Activated CD8-positive, alpha-beta memory T cell treated with anti-CD3 and anti-CD28 coated beads, Interleukin-2, amount 10 ng/mL, durations not matched to agents 7 days and 5 days (primary cell): ENCODE measurements around the gene SLX4IP. TPM values are rescaled to one million over a fixed set of nuclear protein-coding genes. Genes with fewer than 3 reads are reported as not detected.

Experiments used
- ATAC-seq: fragments of 150-1000 bp; cut with Tn5 transposase; one replicate; pipeline ENCODE4 v1.10.0; 2021; ENCODE audit warnings: moderate library complexity
- CTCF ChIA-PET: fragments of 350-600 bp; sonication (Branson Sonifier 250); formaldehyde crosslinking; loops from one replicate; lab custom pipeline; 2021; ENCODE audit warnings: antibody characterized with exemption; lab: Charles Lee
- DNase-seq: peaks from one replicate; pipeline ENCODE4 v3.0.0-alpha.2; 2020
- H3K27ac Mint-ChIP-seq: one replicate; pipeline ENCODE4 v1.8.0; 2021; ENCODE audit warnings: mild to moderate bottlenecking, mixed read lengths
- H3K27me3 Mint-ChIP-seq: one replicate; pipeline ENCODE4 v1.8.0; 2021; ENCODE audit warnings: mixed read lengths
- H3K36me3 Mint-ChIP-seq: one replicate; pipeline ENCODE4 v1.8.0; 2021; ENCODE audit warnings: mild to moderate bottlenecking, mixed read lengths
- H3K4me1 Mint-ChIP-seq: one replicate; pipeline ENCODE4 v1.8.0; 2021; ENCODE audit warnings: mixed read lengths
- H3K4me3 Mint-ChIP-seq: one replicate; pipeline ENCODE4 v1.8.0; 2021; ENCODE audit warnings: mild to moderate bottlenecking, moderate library complexity, mixed read lengths
- H3K9me3 Mint-ChIP-seq: one replicate; pipeline ENCODE4 v1.8.0; 2022; ENCODE audit warnings: low read depth, mixed read lengths
- total RNA-seq, 2 experiments: library from RNA; stranded (reverse); gene quantifications; one replicate each; pipeline ENCODE4 v1.2.3, GENCODE V29; 2021

SLX4IP gene
- total RNA-seq, 2 experiments from 2014 or later = 6.0 to 6.1 TPM

DNA sequence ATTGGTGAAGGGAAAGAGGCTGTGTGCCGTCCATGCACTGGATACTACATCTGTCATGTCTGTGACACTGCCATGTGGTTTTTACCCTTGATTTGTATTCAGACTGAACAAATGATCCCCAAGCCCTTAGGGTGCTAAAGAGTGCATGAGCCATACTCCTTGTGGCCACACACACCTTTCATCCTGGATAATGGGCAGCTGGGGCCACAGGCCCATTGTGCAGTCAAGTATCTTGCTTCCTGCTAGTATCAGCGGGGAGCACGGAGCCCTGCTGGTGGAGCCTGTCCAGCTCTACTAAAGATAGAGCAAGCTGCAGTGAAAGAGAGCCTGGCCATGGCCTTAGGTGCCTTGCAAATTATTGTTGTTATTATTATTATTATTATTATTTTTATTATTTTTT, 75.1 kb downstream of the SLX4IP start:
- no peak for DNase-seq
- Mint-ChIP-seq H3K36me3 (peaks cover 9% of the 10 kb centered on the region), H3K27ac (no peak overlapping the region), H3K27me3 (no peaks in the 10 kb centered on the region), H3K4me1 (peaks cover 52% of the 10 kb centered on the region), H3K9me3 (no peaks in the 10 kb centered on the region), H3K4me3 (no peak overlapping the region)
- CTCF ChIA-PET = no interaction called here
- no peak for ATAC-seq

DNA sequence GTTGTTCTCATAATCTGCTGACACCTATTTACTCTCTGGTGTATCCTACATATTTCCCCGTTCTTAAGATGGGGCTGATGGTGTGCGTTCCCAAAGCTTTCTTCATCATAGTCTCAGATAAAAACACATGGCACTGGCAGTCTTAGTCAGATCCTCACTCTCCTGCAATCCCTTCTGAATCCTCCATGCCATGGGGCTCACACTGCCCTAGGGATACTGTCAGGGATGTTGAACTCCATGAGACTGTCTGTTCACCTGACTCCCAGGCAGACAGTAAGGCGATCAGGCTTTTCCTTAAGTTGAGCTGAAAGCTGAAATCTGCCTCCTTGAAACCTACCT, 76.0 kb downstream of the SLX4IP start:
- peak overlapping the region; percentile 46 for H3K4me3 Mint-ChIP-seq
- peak overlapping the region; percentile 85 for H3K27ac Mint-ChIP-seq
- peaks cover 10% of the 10 kb centered on the region for H3K36me3 Mint-ChIP-seq
- no peak for ATAC-seq
- CTCF ChIA-PET = interaction anchor here (0.7 to 1.4 kb wide), 3 partner anchors 10 to 58 kb away, joined by 3 read pairs; no protein-coding TSS in a partner anchor
- H3K9me3 Mint-ChIP-seq = no peaks in the 10 kb centered on the region
- H3K27me3 Mint-ChIP-seq = no peaks in the 10 kb centered on the region
- DNase-seq = no peak
- peaks cover 60% of the 10 kb centered on the region for H3K4me1 Mint-ChIP-seq

DNA sequence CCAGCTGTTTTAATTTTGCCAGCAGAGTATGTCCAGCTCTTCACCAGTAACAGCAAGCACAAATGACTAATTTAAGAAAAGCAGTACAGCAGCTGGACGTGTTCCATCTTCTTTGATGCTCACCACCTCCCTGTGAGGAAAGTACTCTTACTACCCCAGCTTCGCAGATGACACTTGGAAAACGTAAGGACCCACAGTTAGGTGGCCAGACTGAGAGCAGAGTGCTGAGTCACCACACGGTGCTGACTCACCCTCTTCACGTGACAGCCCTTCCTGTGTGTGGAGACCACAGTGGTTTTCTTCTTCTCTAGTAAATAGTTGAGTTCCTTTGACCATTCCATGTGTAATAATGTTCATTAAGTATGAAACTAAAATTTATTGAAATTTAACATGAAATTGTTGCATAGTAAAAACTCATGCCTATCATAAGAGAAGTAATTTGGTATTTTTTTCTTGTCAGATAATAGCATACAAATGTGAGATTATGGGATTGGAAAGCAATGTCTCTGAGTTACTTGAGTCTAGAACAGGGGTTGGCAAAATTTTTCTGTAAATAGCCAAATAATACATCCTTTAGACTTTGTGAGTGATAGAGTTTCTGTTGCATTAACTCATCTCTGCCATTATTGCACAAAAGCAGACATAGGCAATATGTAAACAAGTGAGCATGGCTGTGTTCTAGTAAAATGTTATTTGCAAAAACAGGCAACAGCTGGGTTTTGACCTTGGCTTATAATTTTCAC, 76.6 kb downstream of the SLX4IP start:
- Mint-ChIP-seq H3K36me3 (peaks cover 10% of the 10 kb centered on the region), H3K4me3 (peak overlapping the region; percentile 46), H3K9me3 (no peaks in the 10 kb centered on the region), H3K4me1 (peaks cover 57% of the 10 kb centered on the region), H3K27me3 (no peaks in the 10 kb centered on the region), H3K27ac (peak overlapping the region; percentile 85)
- DNase-seq (peak; percentile 92), ATAC-seq (peak; percentile 100)
- CTCF ChIA-PET = interaction anchor here (0.7 to 1.4 kb wide), 3 partner anchors 10 to 59 kb away, joined by 3 read pairs; no protein-coding TSS in a partner anchor

DNA sequence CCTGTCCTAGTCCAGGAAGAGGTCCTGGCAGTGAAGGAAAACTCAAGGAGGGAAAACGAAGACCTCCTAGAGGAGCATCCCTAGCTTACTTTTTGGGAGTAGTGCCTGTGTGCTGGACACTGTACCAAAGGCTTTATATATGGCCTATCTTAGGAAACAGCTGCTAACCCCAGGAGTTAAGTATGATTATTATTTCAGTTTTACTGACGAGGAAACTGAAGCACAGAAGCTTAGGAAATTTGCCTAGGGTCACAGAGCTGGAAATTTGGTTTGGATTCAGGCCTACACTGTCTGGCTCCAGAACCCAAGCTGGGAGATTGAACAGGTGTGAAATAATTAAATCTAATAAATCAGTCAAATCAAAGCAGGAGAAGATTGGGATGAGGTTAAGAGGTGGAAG, 78.0 kb downstream of the SLX4IP start:
- DNase-seq (no peak), ATAC-seq (no peak)
- peaks cover 12% of the 10 kb centered on the region for H3K36me3 Mint-ChIP-seq
- no peak overlapping the region for H3K4me3 Mint-ChIP-seq
- CTCF ChIA-PET = interaction anchor here (1.4 to 1.7 kb wide), 2 partner anchors 17 to 24 kb away, joined by 3 to 4 read pairs; no protein-coding TSS in a partner anchor
- H3K9me3 Mint-ChIP-seq = no peaks in the 10 kb centered on the region
- H3K27me3 Mint-ChIP-seq = no peaks in the 10 kb centered on the region
- H3K27ac Mint-ChIP-seq = no peak overlapping the region
- peaks cover 50% of the 10 kb centered on the region for H3K4me1 Mint-ChIP-seq

DNA sequence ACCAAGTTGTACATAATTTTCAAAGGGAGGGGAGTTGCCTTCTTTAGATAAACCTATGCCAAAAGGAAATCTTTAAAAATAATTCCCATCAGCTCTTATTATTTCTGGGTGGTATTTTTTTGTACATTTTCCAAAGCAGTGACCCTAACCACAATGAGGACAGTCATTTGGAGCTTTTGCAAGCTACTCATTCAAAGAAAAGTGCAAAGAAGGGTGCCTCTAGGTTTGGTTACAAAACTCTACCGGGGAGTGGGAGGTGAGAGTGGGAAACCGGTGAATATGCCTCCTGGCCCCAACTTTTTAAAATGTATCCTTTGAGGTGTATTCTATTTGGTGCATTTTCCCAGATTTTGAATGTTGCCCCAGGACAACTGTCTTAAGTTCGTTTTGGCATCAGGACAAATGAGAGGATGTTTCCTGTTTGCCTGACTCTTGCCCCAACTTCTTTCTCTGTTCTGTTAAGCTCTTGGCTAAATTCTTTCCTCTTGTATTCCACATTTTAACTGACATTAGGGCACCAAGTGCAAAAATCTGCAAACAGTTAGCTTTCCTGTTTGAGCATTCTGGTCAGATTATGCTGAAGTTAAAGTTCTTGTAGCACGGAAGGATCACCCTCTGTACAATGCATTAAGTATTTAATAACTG, 78.9 kb downstream of the SLX4IP start:
- Mint-ChIP-seq H3K9me3 (no peaks in the 10 kb centered on the region), H3K4me3 (no peak overlapping the region), H3K36me3 (peaks cover 12% of the 10 kb centered on the region), H3K4me1 (peaks cover 51% of the 10 kb centered on the region), H3K27ac (no peak overlapping the region), H3K27me3 (no peaks in the 10 kb centered on the region)
- ATAC-seq (no peak), DNase-seq (no peak)
- CTCF ChIA-PET = interaction anchor here (1.4 to 1.7 kb wide), 2 partner anchors 16 to 23 kb away, joined by 3 to 4 read pairs; no protein-coding TSS in a partner anchor

DNA sequence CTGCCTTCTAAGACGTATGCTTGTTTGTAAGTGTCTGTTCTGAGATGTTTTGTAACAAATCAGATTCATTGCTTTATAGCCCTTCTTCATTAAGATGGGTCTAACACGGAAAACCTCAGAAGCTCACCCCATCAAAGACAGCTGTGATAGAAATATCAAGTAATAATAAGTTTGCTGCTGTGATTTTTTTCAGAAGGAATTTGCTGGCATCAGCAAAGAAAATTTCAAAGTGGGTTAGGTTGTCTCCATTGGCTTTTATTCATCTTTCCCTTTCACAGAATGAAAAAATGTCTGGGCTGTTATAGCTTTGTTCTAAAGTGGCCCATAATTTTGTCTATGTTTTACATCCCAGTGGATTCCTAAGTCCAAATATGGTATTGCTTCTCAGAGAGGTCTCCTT, 81.4 kb downstream of the SLX4IP start:
- no peak overlapping the region for H3K4me3 Mint-ChIP-seq
- DNase-seq (no peak), ATAC-seq (no peak)
- no peaks in the 10 kb centered on the region for H3K27me3 Mint-ChIP-seq
- peaks cover 7% of the 10 kb centered on the region for H3K36me3 Mint-ChIP-seq
- CTCF ChIA-PET = interaction anchor here (1.4 kb wide), 1 partner anchor 82 kb away, joined by 5 read pairs; the partner anchor contains the start of genes MKKS and SLX4IP
- H3K27ac Mint-ChIP-seq = no peak overlapping the region
- H3K4me1 Mint-ChIP-seq = peaks cover 60% of the 10 kb centered on the region
- no peaks in the 10 kb centered on the region for H3K9me3 Mint-ChIP-seq

DNA sequence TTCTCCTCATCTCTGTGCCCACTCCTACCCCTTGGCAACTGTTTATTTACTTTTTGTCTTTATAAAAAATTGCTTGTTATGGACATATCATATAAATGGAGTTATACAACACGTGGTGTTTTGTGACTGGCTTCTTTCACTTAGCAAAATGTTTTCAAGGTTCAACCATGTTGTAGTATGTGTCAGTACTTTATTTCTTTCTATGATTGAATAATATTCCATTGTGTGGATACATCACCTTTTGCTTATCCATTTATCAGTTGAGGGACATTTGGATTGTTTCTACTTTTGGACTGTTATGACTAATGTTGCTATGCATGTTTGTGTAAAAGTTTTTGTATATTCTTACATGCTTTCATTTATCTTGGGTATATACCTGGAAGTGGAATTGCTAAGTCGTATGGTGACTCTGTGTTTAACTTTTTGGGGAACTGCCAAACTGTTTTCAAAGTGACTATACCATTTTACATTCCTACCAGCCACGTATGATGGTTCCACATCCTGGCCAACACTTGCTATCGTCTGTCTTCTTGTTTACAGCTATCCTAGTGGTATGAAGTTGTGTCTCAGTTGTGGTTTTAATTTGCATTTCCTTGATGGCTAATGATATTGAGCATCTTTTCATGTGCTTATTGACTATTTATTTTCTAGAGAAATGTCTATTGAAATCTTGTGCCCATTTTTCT, 84.4 kb downstream of the SLX4IP start:
- Mint-ChIP-seq H3K36me3 (peaks cover 6% of the 10 kb centered on the region), H3K4me1 (peaks cover 40% of the 10 kb centered on the region), H3K27ac (peak overlapping the region; percentile 63), H3K27me3 (no peaks in the 10 kb centered on the region), H3K9me3 (no peaks in the 10 kb centered on the region), H3K4me3 (no peak overlapping the region)
- DNase-seq (peak; percentile 57), ATAC-seq (peak; percentile 75)
- CTCF ChIA-PET = interaction anchor here (1.0 to 1.7 kb wide), 2 partner anchors 12 to 18 kb away, joined by 3 to 4 read pairs; no protein-coding TSS in a partner anchor

DNA sequence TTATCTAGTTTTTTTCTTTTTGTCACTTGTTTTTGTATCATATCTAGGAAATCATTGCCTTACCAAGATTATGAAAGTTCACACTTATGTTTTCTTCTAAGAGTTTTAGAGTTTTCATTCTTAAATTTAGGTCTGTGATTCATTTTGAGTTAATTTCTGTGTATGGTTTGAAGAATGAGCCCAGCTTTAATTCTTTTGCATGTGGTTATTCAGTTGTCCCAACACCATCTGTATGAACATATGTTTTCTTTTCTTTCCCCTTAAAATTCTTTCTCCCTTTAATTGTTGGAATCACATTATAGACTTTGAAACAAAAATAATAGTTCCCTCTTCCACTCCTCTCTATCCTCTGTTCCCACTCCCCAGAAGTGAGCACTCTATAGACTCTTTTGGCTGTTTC, 85.4 kb downstream of the SLX4IP start:
- CTCF ChIA-PET = interaction anchor here (1.2 to 1.7 kb wide), 3 partner anchors 11 to 86 kb away, joined by 3 to 4 read pairs (median 4); partner anchors contain the start of gene MKKS
- Mint-ChIP-seq H3K27ac (no peak overlapping the region), H3K9me3 (no peaks in the 10 kb centered on the region), H3K36me3 (peaks cover 3% of the 10 kb centered on the region), H3K27me3 (no peaks in the 10 kb centered on the region), H3K4me1 (peaks cover 38% of the 10 kb centered on the region), H3K4me3 (no peak overlapping the region)
- no peak for DNase-seq
- ATAC-seq = no peak

DNA sequence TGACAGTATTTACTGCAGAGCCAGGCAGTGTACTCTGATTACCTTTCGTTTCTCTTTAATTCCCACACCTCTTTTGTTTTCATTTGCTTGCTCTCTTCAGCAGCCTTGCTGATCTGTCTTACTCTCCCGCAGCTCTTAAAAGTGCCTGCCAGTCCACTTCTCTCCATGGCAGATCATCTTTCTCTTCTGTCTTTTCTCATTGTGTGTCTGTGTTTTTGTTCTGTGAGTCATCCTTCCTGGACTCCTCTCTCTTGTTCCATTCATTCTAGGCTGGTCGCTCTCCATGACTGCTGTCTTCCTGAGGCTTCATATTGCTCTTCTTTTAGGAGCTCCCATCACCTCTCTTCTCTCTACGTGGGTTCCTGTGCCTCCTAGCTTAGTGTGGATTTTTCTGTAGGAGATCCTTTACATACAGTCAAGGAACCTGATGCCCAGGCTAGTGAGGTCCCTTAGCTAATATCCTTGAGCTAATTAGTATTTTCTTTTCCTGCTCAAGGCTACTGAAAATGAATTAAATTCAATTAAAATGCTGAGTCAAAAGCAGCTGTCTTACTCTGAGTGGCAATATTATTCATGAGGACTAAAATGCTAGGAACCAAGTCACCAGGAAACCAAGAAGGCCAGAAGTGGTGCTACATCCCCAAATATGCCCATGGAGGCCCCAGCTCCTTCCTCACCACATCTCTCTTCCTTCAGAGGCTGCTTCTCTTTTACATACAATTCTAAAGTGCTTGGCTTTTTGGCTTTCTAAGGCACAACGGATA, 86.1 kb downstream of the SLX4IP start:
- CTCF ChIA-PET = interaction anchor here (0.8 to 1.7 kb wide), 6 partner anchors 10 to 87 kb away, joined by 3 to 4 read pairs (median 3); partner anchors contain the start of gene MKKS
- Mint-ChIP-seq H3K4me1 (peaks cover 32% of the 10 kb centered on the region), H3K27ac (peak overlapping the region; percentile 11), H3K36me3 (peaks cover 6% of the 10 kb centered on the region), H3K4me3 (no peak overlapping the region), H3K9me3 (no peaks in the 10 kb centered on the region), H3K27me3 (no peaks in the 10 kb centered on the region)
- ATAC-seq = no peak
- no peak for DNase-seq

DNA sequence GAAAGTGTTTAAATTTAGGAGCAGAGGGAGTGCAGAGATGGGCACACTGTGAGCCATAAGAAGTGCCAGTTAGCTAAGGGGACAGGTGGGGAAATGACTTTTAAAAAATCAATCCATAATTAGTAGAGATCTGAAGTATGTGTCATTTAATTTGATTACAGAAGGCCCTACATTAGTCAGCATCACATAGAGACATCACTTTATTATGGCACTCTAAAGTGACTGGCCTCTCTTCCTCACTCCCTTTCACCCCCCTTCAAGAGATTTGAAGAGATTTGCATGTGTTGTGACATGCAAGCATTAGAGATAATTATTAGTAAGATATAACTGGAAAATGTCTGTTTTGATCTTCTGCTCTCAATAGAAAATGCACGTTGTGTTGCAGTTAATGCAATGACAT, 86.7 kb downstream of the SLX4IP start:
- H3K4me1 Mint-ChIP-seq = peaks cover 32% of the 10 kb centered on the region
- ATAC-seq = no peak
- CTCF ChIA-PET = interaction anchor here (0.8 to 1.7 kb wide), 5 partner anchors 9 to 88 kb away, joined by 3 to 4 read pairs (median 3); partner anchors contain the start of gene MKKS
- H3K4me3 Mint-ChIP-seq = no peak overlapping the region
- peaks cover 6% of the 10 kb centered on the region for H3K36me3 Mint-ChIP-seq
- no peaks in the 10 kb centered on the region for H3K27me3 Mint-ChIP-seq
- DNase-seq = no peak
- peak overlapping the region; percentile 5 for H3K27ac Mint-ChIP-seq
- no peaks in the 10 kb centered on the region for H3K9me3 Mint-ChIP-seq

DNA sequence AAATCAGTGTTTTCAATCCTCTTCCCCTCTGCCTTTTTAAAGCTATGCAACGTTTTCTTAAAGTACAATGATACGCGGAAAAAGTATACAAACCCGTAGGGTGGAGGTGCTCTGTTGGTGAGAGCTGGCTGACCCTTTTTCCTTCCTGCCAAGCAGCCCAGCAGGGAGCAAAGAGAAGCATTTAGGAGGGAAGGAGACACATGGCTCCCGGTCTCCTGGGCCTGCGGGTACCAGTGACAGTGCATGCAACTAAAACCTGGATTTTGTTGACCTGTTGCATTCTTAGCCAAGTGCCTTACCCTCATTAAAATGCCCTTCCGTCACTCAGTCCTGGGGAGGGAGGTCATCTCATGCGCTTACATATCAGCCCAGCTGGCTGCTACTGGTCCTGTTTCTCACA, 87.2 kb downstream of the SLX4IP start:
- Mint-ChIP-seq H3K36me3 (peaks cover 4% of the 10 kb centered on the region), H3K9me3 (no peaks in the 10 kb centered on the region), H3K27ac (no peak overlapping the region), H3K4me3 (no peak overlapping the region), H3K27me3 (no peaks in the 10 kb centered on the region), H3K4me1 (peaks cover 32% of the 10 kb centered on the region)
- CTCF ChIA-PET = interaction anchor here (1.3 kb wide), 1 partner anchor 9 kb away, joined by 3 read pairs; no protein-coding TSS in a partner anchor
- ATAC-seq (no peak), DNase-seq (no peak)

DNA sequence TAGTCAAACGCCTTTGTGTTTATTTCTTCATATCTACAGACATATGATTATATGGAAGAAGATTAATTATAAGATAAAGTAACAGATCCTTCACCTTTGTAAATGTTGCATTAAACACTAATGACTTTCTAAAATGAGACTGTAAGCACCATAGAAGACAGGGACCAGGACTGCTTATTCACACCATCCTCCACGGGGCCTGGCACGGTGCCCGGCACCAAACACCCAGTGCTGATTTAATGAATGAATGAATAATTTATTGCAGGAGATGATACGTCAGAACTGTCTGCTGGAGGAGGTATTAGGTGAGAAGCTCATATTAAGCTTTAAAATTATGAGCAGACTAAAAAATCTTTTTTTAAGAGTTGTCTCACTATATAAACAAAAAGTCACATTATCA, 88.3 kb downstream of the SLX4IP start:
- Mint-ChIP-seq H3K27me3 (no peaks in the 10 kb centered on the region), H3K4me1 (peaks cover 32% of the 10 kb centered on the region), H3K36me3 (peaks cover 4% of the 10 kb centered on the region), H3K27ac (no peak overlapping the region), H3K9me3 (no peaks in the 10 kb centered on the region), H3K4me3 (no peak overlapping the region)
- ATAC-seq (no peak), DNase-seq (no peak)
- CTCF ChIA-PET = no interaction called here
